MV-4-11 (cell line): Measurements from ENCODE around the gene TLL2.

ENCODE experiments used
- DNase-seq: peaks from one replicate; lab custom pipeline; 2025; lab: John Stamatoyannopoulos, UW

TLL2 gene

GRCh38 chr10:96321822-96322221 is 191.9 kb downstream of the TLL2 start:
- DNase-seq, result no peak

- DNase-seq, result no peak
Observed at GRCh38 chr10:96319754-96320474, 193.8 kb downstream of the TLL2 start.

- DNase-seq, result no peak
Observed at GRCh38 chr10:96317067-96317833, 196.5 kb downstream of the TLL2 start.
